H1 (cell line): Measurements from ENCODE around the gene GPR21. TPM values are rescaled to one million over a fixed set of nuclear protein-coding genes. Genes with fewer than 3 reads are reported as not detected.

ENCODE experiments used
- CTCF ChIA-PET: fragments of 300-600 bp; sonication (Branson Sonifier 250); formaldehyde crosslinking; loops from one replicate; lab custom pipeline; 2021; ENCODE audit not compliant: partially characterized antibody; lab: Charles Lee
- POLR2A ChIA-PET: fragments of 300-600 bp; sonication (Branson Sonifier 250); formaldehyde crosslinking; loops from one replicate; lab custom pipeline; 2021; ENCODE audit warnings: inconsistent platforms; ENCODE audit not compliant: partially characterized antibody; lab: Charles Lee
- DNase-seq, 2 experiments: peaks; one replicate each; pipeline versions ENCODE4 v3.0.0 to v3.0.0-alpha.2; 2010 to 2022; ENCODE audit warnings: low spot score in 2 of 2, low read depth in 1 of 2, mixed read lengths in 1 of 2
- FAIRE-seq: peaks from 2 replicates; lab custom pipeline; 2011; peaks lifted over from hg19 to GRCh38; lab: Jason Lieb, UNC
- H2AFZ ChIP-seq: 2 replicates; pipeline ENCODE4 v1.8.1; 2012; ENCODE audit warnings: low read length, inconsistent platforms
- H2AK5ac ChIP-seq: 2 replicates; pipeline ENCODE4 v1.6.1; 2013; ENCODE audit warnings: low read depth, low read length
- H2BK120ac ChIP-seq: replicated peaks from 2 replicates; pipeline ENCODE3; 2013; ENCODE audit warnings: low read depth, low read length, inconsistent platforms
- H2BK12ac ChIP-seq: 2 replicates; pipeline ENCODE4 v1.6.1; 2013; ENCODE audit warnings: low read depth, low read length
- H2BK15ac ChIP-seq: 2 replicates; pipeline ENCODE4 v1.6.1; 2013; ENCODE audit warnings: low read length
- H2BK20ac ChIP-seq: 2 replicates; pipeline ENCODE4 v1.6.1; 2013; ENCODE audit warnings: low read length
- H2BK5ac ChIP-seq: 2 replicates; pipeline ENCODE4 v1.6.1; 2013; ENCODE audit warnings: low read depth, low read length
- H3K14ac ChIP-seq: 2 replicates; pipeline ENCODE4 v1.6.1; 2013; ENCODE audit warnings: inconsistent platforms; ENCODE audit not compliant: insufficient read length
- H3K18ac ChIP-seq: 2 replicates; pipeline ENCODE4 v1.6.1; 2013; ENCODE audit warnings: low read length; ENCODE audit errors: extremely low read depth
- H3K23ac ChIP-seq: 2 replicates; pipeline ENCODE4 v1.6.1; 2013; ENCODE audit warnings: inconsistent platforms; ENCODE audit not compliant: insufficient read length
- H3K23me2 ChIP-seq: 2 replicates; pipeline ENCODE4 v1.6.1; 2013; ENCODE audit warnings: low read depth, low read length
- H3K27ac ChIP-seq: 2 replicates; pipeline ENCODE4 v1.6.1; 2011; ENCODE audit warnings: low read depth, low read length, inconsistent platforms
- H3K27me3 ChIP-seq, 4 experiments: replicated peaks in 1 of 4; 1 replicate in 1 of 4; 2 replicates in 3 of 4; pipeline versions ENCODE4 v1.6.1 to v1.8.1; 2011 to 2013; ENCODE audit warnings: low read length in 3 of 4, mild to moderate bottlenecking in 3 of 4, inconsistent platforms in 2 of 4, mixed read lengths in 2 of 4, moderate library complexity in 1 of 4; ENCODE audit not compliant: control insufficient read depth in 3 of 4, insufficient read depth in 3 of 4; ENCODE audit errors: extremely low read depth in 1 of 4
- H3K36me3 ChIP-seq, 4 experiments: 2 replicates each; pipeline versions ENCODE4 v1.6.1 to v1.8.1; 2011 to 2013; ENCODE audit warnings: mild to moderate bottlenecking in 4 of 4, low read length in 3 of 4, moderate library complexity in 2 of 4, control low read depth in 1 of 4, inconsistent platforms in 1 of 4; ENCODE audit not compliant: insufficient read depth in 4 of 4, control insufficient read depth in 2 of 4
- H3K4ac ChIP-seq: replicated peaks from 2 replicates; pipeline ENCODE3; 2013; ENCODE audit warnings: low read length, low read depth, mixed read lengths, inconsistent platforms; ENCODE audit not compliant: insufficient read length
- H3K4me1 ChIP-seq, 4 experiments: replicated peaks in 1 of 4; 1 replicate in 1 of 4; 2 replicates in 3 of 4; pipeline versions ENCODE4 v1.6.1 to v1.8.1; 2011 to 2013; ENCODE audit warnings: low read length in 3 of 4, inconsistent platforms in 2 of 4, mixed read lengths in 1 of 4; ENCODE audit not compliant: insufficient read depth in 4 of 4, control insufficient read depth in 3 of 4
- H3K4me2 ChIP-seq, 2 experiments: 2 replicates each; pipeline versions ENCODE4 v1.6.1 to v1.8.1; 2011 to 2013; ENCODE audit warnings: low read depth in 2 of 2, low read length in 2 of 2, control low read depth in 1 of 2, inconsistent platforms in 1 of 2, mild to moderate bottlenecking in 1 of 2; ENCODE audit not compliant: insufficient read depth in 1 of 2
- H3K4me3 ChIP-seq, 4 experiments: fragments of 200-600, 300-600 bp in 1 of 4; sonication (generic), shearing (Covaris generic), sonication (Bioruptor Twin) in 1 of 4; 2 replicates each; pipeline versions ENCODE4 v1.5.1 to v1.8.1; 2011 to 2016; ENCODE audit warnings: low read length in 4 of 4, low read depth in 3 of 4, control low read depth in 2 of 4, inconsistent platforms in 2 of 4, mild to moderate bottlenecking in 2 of 4, mixed read lengths in 1 of 4, moderate library complexity in 1 of 4; ENCODE audit not compliant: insufficient read depth in 2 of 4; ENCODE audit errors: extremely low read depth in 1 of 4
- H3K56ac ChIP-seq: replicated peaks from 2 replicates; pipeline ENCODE3; 2013; ENCODE audit warnings: low read depth, mild to moderate bottlenecking, mixed read lengths, low read length, inconsistent platforms; ENCODE audit not compliant: insufficient read length
- H3K79me1 ChIP-seq: 2 replicates; pipeline ENCODE4 v1.6.1; 2013; ENCODE audit warnings: low read depth, low read length, control low read depth
- H3K79me2 ChIP-seq, 2 experiments: 2 replicates each; pipeline versions ENCODE4 v1.6.1 to v1.8.1; 2012 to 2013; ENCODE audit warnings: low read length in 2 of 2, mild to moderate bottlenecking in 2 of 2, inconsistent platforms in 1 of 2; ENCODE audit not compliant: insufficient read depth in 2 of 2, control insufficient read depth in 1 of 2
- H3K9ac ChIP-seq, 4 experiments: replicated peaks in 1 of 4; 1 replicate in 1 of 4; 2 replicates in 3 of 4; pipeline versions ENCODE4 v1.6.1 to v1.8.1; 2011 to 2013; ENCODE audit warnings: low read depth in 3 of 4, low read length in 3 of 4, control low read depth in 2 of 4, mild to moderate bottlenecking in 2 of 4, moderate library complexity in 2 of 4, inconsistent platforms in 1 of 4; ENCODE audit errors: extremely low read depth in 1 of 4
- H3K9me3 ChIP-seq, 2 experiments: 2 replicates each; pipeline versions ENCODE4 v1.6.1 to v1.8.1; 2012 to 2013; ENCODE audit warnings: mild to moderate bottlenecking in 2 of 2, moderate library complexity in 2 of 2, control low read depth in 1 of 2, inconsistent platforms in 1 of 2, low read depth in 1 of 2, low read length in 1 of 2, mixed read lengths in 1 of 2; ENCODE audit not compliant: insufficient read depth in 2 of 2
- H4K20me1 ChIP-seq, 2 experiments: replicated peaks in 1 of 2; 2 replicates each; pipeline versions ENCODE3 to v1.8.1; 2011 to 2013; ENCODE audit warnings: inconsistent platforms in 2 of 2, low read length in 2 of 2, mild to moderate bottlenecking in 1 of 2; ENCODE audit not compliant: insufficient read depth in 2 of 2, control insufficient read depth in 1 of 2
- H4K5ac ChIP-seq: 2 replicates; pipeline ENCODE4 v1.6.1; 2013; ENCODE audit warnings: low read length, low read depth, mixed read lengths, inconsistent platforms; ENCODE audit not compliant: insufficient read length
- H4K8ac ChIP-seq: 2 replicates; pipeline ENCODE4 v1.8.0; 2013; ENCODE audit warnings: mild to moderate bottlenecking, moderate library complexity, low read length, inconsistent platforms; ENCODE audit not compliant: insufficient read depth; ENCODE audit errors: extremely low read depth
- H4K91ac ChIP-seq: replicated peaks from 2 replicates; pipeline ENCODE3; 2013; ENCODE audit warnings: low read length, mixed read lengths, inconsistent platforms; ENCODE audit not compliant: insufficient read length
- ASH2L ChIP-seq: fragments of 200-600, 300-600 bp; sonication (generic); IDR thresholded peaks from one replicate; pipeline ENCODE4 v1.7.1; 2017; ENCODE audit warnings: low read length
- BCL11A ChIP-seq, 2 experiments: IDR thresholded peaks; one replicate each; pipeline ENCODE4 v1.6.1; 2011; ENCODE audit warnings: low read depth in 2 of 2, low read length in 2 of 2, mild to moderate bottlenecking in 2 of 2
- CTBP2 ChIP-seq: IDR thresholded peaks from 2 replicates; pipeline ENCODE4 v1.7.0; 2011; ENCODE audit warnings: borderline replicate concordance, mild to moderate bottlenecking, moderate library complexity, mixed read lengths, low read length; ENCODE audit not compliant: insufficient read depth, insufficient read length
- FOSL1 ChIP-seq: IDR thresholded peaks from 2 replicates; pipeline ENCODE4 v1.6.1; 2011; ENCODE audit warnings: mild to moderate bottlenecking, low read depth, low read length, moderate library complexity; ENCODE audit not compliant: insufficient read depth
- HDAC2 ChIP-seq, 2 experiments: fragments of 300-600 bp in 1 of 2; sonication (generic) in 1 of 2; IDR thresholded peaks; 2 replicates each; pipeline ENCODE4 v1.6.1; 2011 to 2012; ENCODE audit warnings: low read depth in 2 of 2, low read length in 2 of 2, mild to moderate bottlenecking in 2 of 2, moderate library complexity in 2 of 2, borderline replicate concordance in 1 of 2, inconsistent platforms in 1 of 2
- HDAC6 ChIP-seq: IDR thresholded peaks from one replicate; pipeline ENCODE4 v1.7.1; 2012; ENCODE audit warnings: low read depth, mild to moderate bottlenecking, inconsistent platforms, low read length, moderate library complexity
- JUND ChIP-seq: IDR thresholded peaks from 2 replicates; pipeline ENCODE4 v1.6.1; 2011; ENCODE audit warnings: mild to moderate bottlenecking, improper control_type of control experiment, low read length
- PHF8 ChIP-seq: fragments of 200-600 bp; sonication (generic); conservative IDR thresholded peaks from 2 replicates; pipeline ENCODE4 v1.7.1; 2012; ENCODE audit warnings: low read depth, mild to moderate bottlenecking, inconsistent platforms, low read length, moderate library complexity
- RFX5 ChIP-seq: IDR thresholded peaks from 2 replicates; pipeline ENCODE4 v1.6.1; 2011; ENCODE audit warnings: low read depth, low read length, improper control_type of control experiment, borderline replicate concordance
- SIX5 ChIP-seq: IDR thresholded peaks from 2 replicates; pipeline ENCODE4 v1.6.1; 2011; ENCODE audit warnings: mild to moderate bottlenecking, low read depth, low read length
- SUZ12 ChIP-seq: fragments of 200-600 bp; sonication (generic); IDR thresholded peaks from 2 replicates; pipeline ENCODE4 v1.6.1; 2012; ENCODE audit warnings: mild to moderate bottlenecking, inconsistent platforms, low read length, moderate library complexity, mixed read lengths
- TAF7 ChIP-seq: optimal IDR thresholded peaks from 2 replicates; pipeline ENCODE3; 2011; ENCODE audit warnings: low read depth, mild to moderate bottlenecking, inconsistent platforms, low read length, moderate library complexity, borderline replicate concordance
- TBP ChIP-seq: IDR thresholded peaks from 2 replicates; pipeline ENCODE4 v1.6.1; 2011; ENCODE audit warnings: low read depth, low read length, improper control_type of control experiment
- WGBS, 2 experiments: shearing (Covaris generic) in 1 of 2; methylation state at CpG; one replicate each; pipeline versions ENCODE4 v1.1.6 to v1.1.7; 2013 to 2015; ENCODE audit warnings: low lambda C conversion rate in 2 of 2, mixed read lengths in 2 of 2, inconsistent platforms in 1 of 2, low coverage in 1 of 2, missing lambda C conversion rate in 1 of 2; ENCODE audit not compliant: insufficient replicate concordance in 2 of 2, insufficient coverage in 1 of 2, insufficient read length in 1 of 2; ENCODE audit errors: extremely low coverage in 1 of 2, missing lambda C conversion rate in 1 of 2; 5-methylcytosine and 5-hydroxymethylcytosine counted together
- polyA plus RNA-seq, 7 experiments: library from polyadenylated mRNA; depleted of rRNA in 3 of 7; stranded (reverse) in 5 of 7; unstranded in 2 of 7; fragments of >200 nt in 5 of 7; fragments of 200-250 nt in 2 of 7; gene quantifications; 1 replicate in 5 of 7; 2 replicates in 1 of 7; 4 replicates in 1 of 7; pipeline versions ENCODE4 v1.2.1 to v1.2.3, GENCODE V29; 2011 to 2013; ENCODE audit warnings: missing spikeins in 2 of 7, mixed read lengths in 2 of 7
- total RNA-seq: library from RNA; stranded (reverse); fragmentation: NEBNext Ultra II Directional; extraction: Animal tissue kit (Norgen Biotek cat#: 25700); gene quantifications from 2 replicates; pipeline ENCODE4 v1.2.1, GENCODE V29; 2021
- TF ChIP-seq, protein P1 (sequence below): IDR thresholded peaks from 2 replicates; pipeline ENCODE4 v1.6.1; 2012; ENCODE audit warnings: inconsistent platforms

GPR21 gene
- total and polyA plus RNA-seq, 2 of the 8 experiments (the other 6 are each of a cell fraction or from before 2014, with no cell fraction given), result 0.58 to 0.71 TPM

DNA sequence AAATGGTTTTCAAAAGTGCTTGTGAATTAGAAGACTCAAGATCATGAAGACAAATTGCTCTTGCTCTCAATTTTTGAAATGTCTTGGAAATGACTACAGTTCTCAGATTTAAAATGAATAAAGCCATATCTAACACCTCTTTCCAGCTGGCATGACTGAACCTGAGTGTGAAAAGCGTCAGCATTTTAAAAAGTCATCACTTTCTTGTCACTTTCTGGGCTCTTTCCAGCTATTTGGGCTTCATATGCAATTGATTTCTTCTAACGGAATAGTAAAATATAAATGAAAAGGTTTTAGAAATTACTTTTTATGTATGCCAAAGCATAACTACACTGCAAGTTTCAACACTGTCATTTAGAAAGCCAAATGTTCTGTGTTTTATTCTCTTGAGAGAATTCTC, 2.3 kb downstream of the GPR21 start:
- ChIA-PET CTCF (no interaction called here), POLR2A (interaction anchor here (1.3 to 1.6 kb wide), 3 partner anchors 9 to 122 kb away, joined by 3 to 5 read pairs (median 3); partner anchors contain the start of gene ZBTB6)
- Histone ChIP-seq H2BK5ac (no peak overlapping the region), H3K14ac (no peak overlapping the region), H3K9ac (no peak overlapping the region), H3K27me3 (no peaks in the 10 kb centered on the region), H4K91ac (no peak overlapping the region), H2BK12ac (no peak overlapping the region), H4K20me1 (peaks cover 0 to 2% of the 10 kb centered on the region in 2 experiments), H2AFZ (no peak overlapping the region), H3K23ac (no peak overlapping the region), H3K79me1 (no peaks in the 10 kb centered on the region; the same call in 1 of the 2 replicates), H3K79me2 (no peaks in the 10 kb centered on the region), H2BK20ac (no peak overlapping the region), H4K8ac (no peak overlapping the region), H2AK5ac (no peak overlapping the region), H3K4me1 (peaks cover 0 to 4% (median 0%) of the 10 kb centered on the region in 4 experiments; a peak in 1 of 7 replicates), H3K4me3 (no peak overlapping the region), H2BK15ac (no peak overlapping the region), H3K36me3 (peaks cover 0 to 5% (median 1%) of the 10 kb centered on the region in 4 experiments; a peak in 5 of 8 replicates), H3K18ac (no peak overlapping the region), H3K23me2 (no peaks in the 10 kb centered on the region), H3K4me2 (no peak overlapping the region), H3K9me3 (no peaks in the 10 kb centered on the region), H3K27ac (no peak overlapping the region), H4K5ac (no peak overlapping the region), H2BK120ac (no peak overlapping the region), H3K4ac (no peak overlapping the region), H3K56ac (no peak overlapping the region)
- DNase-seq (no peak), FAIRE-seq (no peak)
- WGBS, 2 experiments, result 92% methylated on average over 2 of the region's 2 CpGs; no CpG with 5 or more reads in 1 of the 2 experiments
- TF ChIP-seq HDAC2 (IDR thresholded peaks at IDR 0.05; ENCODE audit: borderline replicate concordance in 1 of 2, low read depth in 2 of 2, low read length in 2 of 2) (no peak), TAF7 (no peak), BCL11A (IDR thresholded peaks at IDR 0.05; ENCODE audit: low read depth in 2 of 2, low read length in 2 of 2) (no peak), TBP (no peak), ASH2L (no peak), RFX5 (no peak), SIX5 (no peak), JUND (no peak), FOSL1 (no peak), CTBP2 (no peak), SUZ12 (no peak), HDAC6 (no peak), PHF8 (no peak)
- TF ChIP-seq, protein P1, sequence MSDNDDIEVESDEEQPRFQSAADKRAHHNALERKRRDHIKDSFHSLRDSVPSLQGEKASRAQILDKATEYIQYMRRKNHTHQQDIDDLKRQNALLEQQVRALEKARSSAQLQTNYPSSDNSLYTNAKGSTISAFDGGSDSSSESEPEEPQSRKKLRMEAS, result no peak
